HCT116 (cell line): ENCODE results near the gene OCSTAMP. TPM values are rescaled to one million over a fixed set of nuclear protein-coding genes. Genes with fewer than 3 reads are reported as not detected.

Source experiments
- ATAC-seq: fragments of 200-7000 bp; cut with Tn5 transposase; 2 replicates; pipeline ENCODE4 v1.9.1; 2020; ENCODE audit warnings: mild to moderate bottlenecking, moderate library complexity
- BruUV-seq: library from RNA; stranded (reverse); fragments of 400-500 nt; replicated peaks from 2 replicates; lab custom pipeline; 2021; lab: Mats Ljungman, UMichigan
- CTCF ChIA-PET: fragments of 300-600 bp; sonication (Branson Sonifier 250); formaldehyde crosslinking; loops from one replicate; lab custom pipeline; 2021; ENCODE audit warnings: antibody characterized with exemption; lab: Charles Lee
- POLR2A ChIA-PET: fragments of 300-600, 350-600 bp; sonication (Branson Sonifier 250); formaldehyde crosslinking; loops from one replicate; lab custom pipeline; 2021; ENCODE audit warnings: antibody characterized with exemption; lab: Charles Lee
- RAD21 ChIA-PET, 2 experiments: fragments of 300-600 bp; sonication (Branson Sonifier 250); formaldehyde crosslinking; loops; one replicate each; lab custom pipeline; 2023; ENCODE audit warnings: low total read pairs in 2 of 2; ENCODE audit not compliant: uncharacterized antibody in 2 of 2, unreplicated experiment in 2 of 2, low non-redundant PET in 1 of 2; lab: Charles Lee
- DNase-seq: peaks from one replicate; pipeline ENCODE4 v3.0.0-alpha.2; 2010; ENCODE audit warnings: low read depth, low spot score
- H2AFZ ChIP-seq: fragments of 200-600 bp; shearing (Covaris generic), sonication (generic); 2 replicates; pipeline ENCODE4 v1.6.1; 2017; ENCODE audit warnings: low read depth, mixed run types, mixed read lengths, antibody characterized with exemption, low read length; ENCODE audit not compliant: poor library complexity, severe bottlenecking
- H3K27ac ChIP-seq: 2 replicates; pipeline ENCODE4 v1.5.1; 2012; ENCODE audit warnings: low read depth, low read length
- H3K27me3 ChIP-seq: fragments of 200-600 bp; sonication (generic); 2 replicates; pipeline ENCODE4 v1.6.1; 2016; ENCODE audit warnings: mixed run types, low read length, mixed read lengths; ENCODE audit not compliant: insufficient read depth
- H3K36me3 ChIP-seq, 2 experiments: fragments of 200-500 bp in 1 of 2; fragments of 200-600 bp in 1 of 2; sonication (Bioruptor generic) in 1 of 2; sonication (generic) in 1 of 2; 2 replicates each; pipeline versions ENCODE4 v1.5.1 to v1.6.1; 2014 to 2016; ENCODE audit warnings: low read length in 2 of 2, inconsistent platforms in 1 of 2, mixed read lengths in 1 of 2, mixed run types in 1 of 2; ENCODE audit not compliant: insufficient read depth in 2 of 2, control insufficient read depth in 1 of 2
- H3K4me1 ChIP-seq, 2 experiments: fragments of 200-600 bp in 1 of 2; sonication (generic) in 1 of 2; 2 replicates each; pipeline versions ENCODE4 v1.5.1 to v1.6.1; 2012 to 2017; ENCODE audit warnings: low read length in 2 of 2, inconsistent platforms in 1 of 2, mild to moderate bottlenecking in 1 of 2, mixed read lengths in 1 of 2, mixed run types in 1 of 2, moderate library complexity in 1 of 2; ENCODE audit not compliant: insufficient read depth in 2 of 2, control insufficient read depth in 1 of 2
- H3K4me2 ChIP-seq: fragments of 200-600 bp; sonication (generic); 2 replicates; pipeline ENCODE4 v1.6.1; 2017; ENCODE audit warnings: mixed run types, low read length, mixed read lengths
- H3K4me3 ChIP-seq, 2 experiments: fragments of 200-600 bp in 1 of 2; sonication (generic) in 1 of 2; replicated peaks in 1 of 2; 2 replicates each; pipeline ENCODE4 v1.5.1; 2011 to 2016; ENCODE audit warnings: low read length in 2 of 2, control low read depth in 1 of 2, low read depth in 1 of 2, mild to moderate bottlenecking in 1 of 2, mixed read lengths in 1 of 2, mixed run types in 1 of 2
- H3K79me2 ChIP-seq: fragments of 200-600 bp; sonication (generic); 2 replicates; pipeline ENCODE4 v1.6.1; 2017; ENCODE audit warnings: mild to moderate bottlenecking, mixed run types, low read length, moderate library complexity, mixed read lengths; ENCODE audit not compliant: insufficient read depth
- H3K9ac ChIP-seq: fragments of 200-600 bp; sonication (generic); 2 replicates; pipeline ENCODE4 v1.6.1; 2016; ENCODE audit warnings: low read length, mixed read lengths
- H3K9me2 ChIP-seq: fragments of 200-600 bp; sonication (generic), shearing (Covaris generic); 2 replicates; pipeline ENCODE4 v1.6.1; 2017; ENCODE audit warnings: mixed run types, mild to moderate bottlenecking, moderate library complexity; ENCODE audit not compliant: insufficient read depth
- H3K9me3 ChIP-seq, 2 experiments: fragments of 200-500 bp in 1 of 2; fragments of 200-600 bp in 1 of 2; sonication (Bioruptor generic) in 1 of 2; sonication (generic) in 1 of 2; 2 replicates each; pipeline ENCODE4 v1.6.1; 2014 to 2017; ENCODE audit warnings: low read length in 2 of 2, mixed read lengths in 2 of 2, inconsistent platforms in 1 of 2, low read depth in 1 of 2, mild to moderate bottlenecking in 1 of 2, mixed run types in 1 of 2, moderate library complexity in 1 of 2; ENCODE audit not compliant: control insufficient read depth in 1 of 2, insufficient read depth in 1 of 2
- H4K20me1 ChIP-seq: fragments of 200-600 bp; sonication (generic), shearing (Covaris generic); 2 replicates; pipeline ENCODE4 v1.6.1; 2017; ENCODE audit warnings: mixed run types, mild to moderate bottlenecking, moderate library complexity; ENCODE audit not compliant: insufficient read depth
- CEBPB ChIP-seq: IDR thresholded peaks from 2 replicates; pipeline ENCODE4 v1.6.1; 2012; ENCODE audit warnings: low read depth
- EGR1 ChIP-seq: IDR thresholded peaks from 2 replicates; pipeline ENCODE4 v1.6.1; 2012; ENCODE audit warnings: low read depth
- EZH2 ChIP-seq: fragments of 200-600 bp; sonication (generic); IDR thresholded peaks from 2 replicates; pipeline ENCODE4 v1.6.1; 2017; ENCODE audit warnings: antibody characterized with exemption, mixed run types
- EZH2phosphoT487 ChIP-seq: fragments of 200-600 bp; IDR thresholded peaks from 2 replicates; pipeline ENCODE4 v1.6.1; 2018; ENCODE audit warnings: antibody characterized with exemption, borderline replicate concordance
- FOSL1 ChIP-seq: IDR thresholded peaks from 2 replicates; pipeline ENCODE4 v1.6.1; 2012; ENCODE audit warnings: low read depth
- JUND ChIP-seq: IDR thresholded peaks from 2 replicates; pipeline ENCODE4 v1.6.1; 2012
- POLR2AphosphoS5 ChIP-seq: IDR thresholded peaks from 2 replicates; pipeline ENCODE4 v1.6.1; 2011; ENCODE audit warnings: mild to moderate bottlenecking, low read depth, low read length, moderate library complexity
- RAD21 ChIP-seq: IDR thresholded peaks from 2 replicates; pipeline ENCODE4 v1.6.1; 2012; ENCODE audit warnings: low read depth, mild to moderate bottlenecking
- REST ChIP-seq: IDR thresholded peaks from 2 replicates; pipeline ENCODE4 v1.6.1; 2012; ENCODE audit warnings: low read depth
- SIN3A ChIP-seq: IDR thresholded peaks from 2 replicates; pipeline ENCODE4 v1.6.1; 2012; ENCODE audit warnings: low read depth
- SP1 ChIP-seq: IDR thresholded peaks from 2 replicates; pipeline ENCODE4 v1.6.1; 2012; ENCODE audit warnings: low read depth
- TCF7L2 ChIP-seq: IDR thresholded peaks from 2 replicates; pipeline ENCODE4 v1.7.0; 2011; ENCODE audit warnings: borderline replicate concordance, inconsistent platforms; ENCODE audit not compliant: insufficient read depth, insufficient read length; ENCODE audit errors: extremely low read depth
- YY1 ChIP-seq: IDR thresholded peaks from 2 replicates; pipeline ENCODE4 v1.6.1; 2011; ENCODE audit warnings: low read length, low read depth, moderate library complexity, mild to moderate bottlenecking; ENCODE audit not compliant: insufficient replicate concordance; ENCODE audit errors: extremely low read depth
- ZBTB33 ChIP-seq: IDR thresholded peaks from 2 replicates; pipeline ENCODE4 v1.6.1; 2011; ENCODE audit warnings: mild to moderate bottlenecking, low read length, moderate library complexity; ENCODE audit not compliant: insufficient replicate concordance; ENCODE audit errors: extremely low read depth
- ZFX ChIP-seq: fragments of 450-650 bp; IDR thresholded peaks from 2 replicates; pipeline ENCODE4 v1.6.1; 2017
- ZNF274 ChIP-seq: fragments of 200-500 bp; sonication (Bioruptor generic); IDR thresholded peaks from 2 replicates; pipeline ENCODE4 v1.6.1; 2014; ENCODE audit warnings: mild to moderate bottlenecking, low read depth, low read length, inconsistent platforms
- intact Hi-C: fragments of 100-400 bp; cut with micrococcal nuclease; formaldehyde crosslinking; loops from 2 replicates; pipeline ENCODE4 v1.10.0; 2022
- total RNA-seq: library from RNA; stranded (reverse); gene quantifications from one replicate; pipeline ENCODE4 v1.2.1, GENCODE V29; 2021; ENCODE audit not compliant: unreplicated experiment

OCSTAMP gene
- total RNA-seq, 1 experiment from 2014 or later, result not detected

- TF ChIP-seq CEBPB (no peak), EZH2phosphoT487 (no peak), RAD21 (no peak)
Measured at GRCh38 chr20:46548688-46549087, 1.8 kb downstream of the OCSTAMP start (continued).

- H2AFZ ChIP-seq, result no peak overlapping the region
- ATAC-seq, result no peak
- no TSS peak for BruUV-seq
- H3K9me3 ChIP-seq, result no peaks in the 10 kb centered on the region
- no peaks in the 10 kb centered on the region for H3K4me1 ChIP-seq
- intact Hi-C loops, result no loop called here
- H3K36me3 ChIP-seq, result no peaks in the 10 kb centered on the region
- 0 out of 2 replicates have a peak, but pooled peaks cover 6% of the 10 kb centered on the region for H3K27me3 ChIP-seq
- no peak overlapping the region for H3K4me2 ChIP-seq
- TF ChIP-seq SIN3A, result no peak
- TF ChIP-seq ZNF274, result no peak
- TF ChIP-seq YY1, result no peak
- TF ChIP-seq EGR1, result no peak
- no peak for TF ChIP-seq EZH2
- no peak for TF ChIP-seq ZBTB33
- no peak for TF ChIP-seq ZFX
- no peak for TF ChIP-seq SP1
- no peak for TF ChIP-seq REST
- no peak for TF ChIP-seq JUND
- no peak for TF ChIP-seq FOSL1
- no peak for TF ChIP-seq TCF7L2
- no peak for TF ChIP-seq POLR2AphosphoS5
- no peaks in the 10 kb centered on the region for H3K9me2 ChIP-seq
- H3K79me2 ChIP-seq, result no peaks in the 10 kb centered on the region
- no peak overlapping the region for H3K27ac ChIP-seq
- DNase-seq, result no peak
- H3K9ac ChIP-seq, result no peak overlapping the region
- CTCF ChIA-PET, result interaction anchor here (1.2 kb wide), 1 partner anchor 15 kb away, joined by 4 read pairs; no protein-coding TSS in a partner anchor
- H4K20me1 ChIP-seq, result no peaks in the 10 kb centered on the region
- POLR2A ChIA-PET, result no interaction called here
- H3K4me3 ChIP-seq, result no peak overlapping the region
- RAD21 ChIA-PET, result no interaction called here
Measured at GRCh38 chr20:46547995-46548394, 2.5 kb downstream of the OCSTAMP start.
